Spleen (tissue), 13 donors: Measurements from ENCODE around the gene SPANXN4. TPM values are rescaled to one million over a fixed set of nuclear protein-coding genes. Genes with fewer than 3 reads are reported as not detected.

Source experiments
- DNase-seq: peaks from one replicate; pipeline ENCODE4 v3.0.0-alpha.2; 2020
- H3K27ac ChIP-seq, 8 donors: fragments of 200-600 bp; sonication (generic) in 7 of 8; 1 replicate in 4 of 8; 2 replicates in 4 of 8; pipeline versions ENCODE4 v1.5.0 to v1.8.0; 2016 to 2021; ENCODE audit warnings: inconsistent platforms in 4 of 8, mild to moderate bottlenecking in 4 of 8, moderate library complexity in 1 of 8
- H3K27me3 ChIP-seq, 7 donors: fragments of 200-600 bp; sonication (generic) in 6 of 7; replicated peaks in 1 of 7; 1 replicate in 4 of 7; 2 replicates in 3 of 7; pipeline versions ENCODE4 v1.5.0 to v1.8.0; 2016 to 2021; ENCODE audit warnings: inconsistent platforms in 3 of 7, mild to moderate bottlenecking in 1 of 7
- H3K36me3 ChIP-seq, 6 donors: fragments of 200-600 bp; sonication (generic) in 5 of 6; 1 replicate in 4 of 6; 2 replicates in 2 of 6; pipeline versions ENCODE4 v1.5.0 to v1.8.0; 2016 to 2021; ENCODE audit warnings: inconsistent platforms in 2 of 6
- H3K4me1 ChIP-seq, 6 donors: fragments of 200-600 bp; sonication (generic) in 5 of 6; 1 replicate in 3 of 6; 2 replicates in 3 of 6; pipeline versions ENCODE4 v1.5.0 to v1.8.0; 2016 to 2021; ENCODE audit warnings: inconsistent platforms in 3 of 6
- H3K4me3 ChIP-seq, 8 donors: fragments of 200-600 bp; sonication (generic) in 7 of 8; 1 replicate in 4 of 8; 2 replicates in 4 of 8; pipeline versions ENCODE4 v1.5.0 to v1.8.0; 2016 to 2021; ENCODE audit warnings: inconsistent platforms in 4 of 8, mild to moderate bottlenecking in 4 of 8, moderate library complexity in 2 of 8
- H3K9me3 ChIP-seq, 8 donors: fragments of 200-600 bp; sonication (generic) in 7 of 8; 1 replicate in 4 of 8; 2 replicates in 4 of 8; pipeline versions ENCODE4 v1.5.0 to v1.8.0; 2016 to 2021; ENCODE audit warnings: inconsistent platforms in 4 of 8
- POLR2A ChIP-seq, 3 donors: fragments of 450-650 bp; IDR thresholded peaks; one replicate each; pipeline ENCODE4 v1.5.1; 2017; ENCODE audit warnings: antibody characterized with exemption in 3 of 3, mild to moderate bottlenecking in 1 of 3
- POLR2AphosphoS5 ChIP-seq, 3 donors: sonication (generic); formaldehyde crosslinking; IDR thresholded peaks; one replicate each; pipeline ENCODE4 v1.5.1; 2017; ENCODE audit warnings: antibody characterized with exemption in 3 of 3
- WGBS, 5 donors: extraction: QIAGEN DNeasy Blood & Tissue Kit in 3 of 5; methylation state at CpG; one replicate each; pipeline versions ENCODE4 v1.1.5 to v1.1.7; 2013 to 2018; 5-methylcytosine and 5-hydroxymethylcytosine counted together
- intact Hi-C: fragments of 100-400 bp; cut with DNase I; formaldehyde crosslinking; loops from one replicate; pipeline ENCODE4 v1.15.0; 2023; ENCODE audit warnings: low total_unique reads
- long read RNA-seq, 2 donors: transcript quantifications; one replicate each; lab custom pipeline, GENCODE V29; 2026
- polyA plus RNA-seq, 3 donors: library from polyadenylated mRNA; stranded (reverse); fragments of 200-250 nt; gene quantifications; one replicate each; pipeline ENCODE4 v1.2.1, GENCODE V29; 2013
- total RNA-seq, 7 donors: library from RNA; depleted of rRNA in 3 of 7; stranded (reverse); fragments of >200 nt in 3 of 7; fragmentation: NEBNext Ultra II Directional in 4 of 7; extraction: Animal tissue kit (Norgen Biotek cat#: 25700) in 4 of 7; gene quantifications; one replicate each; pipeline versions ENCODE4 v1.1.0 to v1.2.1, GENCODE V29; 2016 to 2021
- TF ChIP-seq, protein P1 (sequence below), 11 experiments: fragments of 200-600 bp in 7 of 11; fragments of 450-650 bp in 4 of 11; sonication (generic) in 4 of 11; IDR thresholded peaks in 8 of 11; conservative IDR thresholded peaks in 3 of 11; 1 replicate in 7 of 11; 2 replicates in 4 of 11; pipeline versions ENCODE4 v1.4.0 to v1.8.0; 2016 to 2021; ENCODE audit warnings: antibody characterized with exemption in 11 of 11, inconsistent platforms in 4 of 11, mild to moderate bottlenecking in 1 of 11
- donor health status: healthy with polysubstance abuse.
- donor health status: DM: no; HTN: no; CAD: no; lungs with moderate emphysema.
- donor health status: DM: no; HTN: no; CAD: no.
- donor health status: Bipolar disorder and iron deficiency.
- donor health status: healthy.
- donor health status: DM: no; HTN: no; CAD: no.
- donor health status: DM: yes; HTN: yes; CAD: no.

The SPANXN4 gene, protein sequence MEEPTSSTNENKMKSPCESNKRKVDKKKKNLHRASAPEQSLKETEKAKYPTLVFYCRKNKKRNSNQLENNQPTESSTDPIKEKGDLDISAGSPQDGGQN
- total RNA-seq: not detected
- polyA plus RNA-seq: not detected
- long read RNA-seq, donor 1: 0 reads
- long read RNA-seq, donor 2: 0 reads

DNA sequence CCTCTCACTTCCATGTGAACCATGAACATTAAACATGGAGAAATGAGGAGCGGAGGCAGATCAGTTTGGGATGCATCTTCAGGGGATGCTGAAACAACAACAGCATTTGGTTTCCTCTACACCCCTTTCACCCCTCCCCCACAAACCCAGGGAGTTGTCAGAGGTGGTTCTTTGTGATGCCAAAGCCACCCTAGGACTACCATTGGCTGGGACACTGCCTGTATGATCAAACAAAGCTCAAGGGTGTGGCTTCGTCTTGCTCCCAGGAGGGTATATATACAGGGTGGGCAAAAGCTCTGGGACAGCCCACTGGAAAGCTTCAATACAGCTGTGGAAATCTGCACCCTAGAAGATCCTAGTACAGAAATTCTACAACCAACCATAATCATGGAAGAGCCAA lies at the start of gene SPANXN4:
TSS of gene SPANXN4 (plus strand) at position 301 of the 400 bp plus-strand sequence. CDS start at position 388, 87 bp downstream.
- WGBS, 5 donors: 63 to 94% (median 73%) methylated on average over 2 of the region's 2 CpGs
- intact Hi-C loops: no loop called here
- no peak for DNase-seq
- H3K36me3 ChIP-seq: no peaks in the 10 kb centered on the region
- H3K4me3 ChIP-seq: no peak within 1 kb of the TSS
- H3K4me1 ChIP-seq: no peaks in the 10 kb centered on the region
- no peaks in the 10 kb centered on the region for H3K27me3 ChIP-seq
- H3K9me3 ChIP-seq: no peaks in the 10 kb centered on the region
- TF ChIP-seq POLR2A (IDR thresholded peaks at IDR 0.05) (no peak), POLR2AphosphoS5 (IDR thresholded peaks at IDR 0.05) (no peak)
- no peak within 1 kb of the TSS for H3K27ac ChIP-seq

DNA sequence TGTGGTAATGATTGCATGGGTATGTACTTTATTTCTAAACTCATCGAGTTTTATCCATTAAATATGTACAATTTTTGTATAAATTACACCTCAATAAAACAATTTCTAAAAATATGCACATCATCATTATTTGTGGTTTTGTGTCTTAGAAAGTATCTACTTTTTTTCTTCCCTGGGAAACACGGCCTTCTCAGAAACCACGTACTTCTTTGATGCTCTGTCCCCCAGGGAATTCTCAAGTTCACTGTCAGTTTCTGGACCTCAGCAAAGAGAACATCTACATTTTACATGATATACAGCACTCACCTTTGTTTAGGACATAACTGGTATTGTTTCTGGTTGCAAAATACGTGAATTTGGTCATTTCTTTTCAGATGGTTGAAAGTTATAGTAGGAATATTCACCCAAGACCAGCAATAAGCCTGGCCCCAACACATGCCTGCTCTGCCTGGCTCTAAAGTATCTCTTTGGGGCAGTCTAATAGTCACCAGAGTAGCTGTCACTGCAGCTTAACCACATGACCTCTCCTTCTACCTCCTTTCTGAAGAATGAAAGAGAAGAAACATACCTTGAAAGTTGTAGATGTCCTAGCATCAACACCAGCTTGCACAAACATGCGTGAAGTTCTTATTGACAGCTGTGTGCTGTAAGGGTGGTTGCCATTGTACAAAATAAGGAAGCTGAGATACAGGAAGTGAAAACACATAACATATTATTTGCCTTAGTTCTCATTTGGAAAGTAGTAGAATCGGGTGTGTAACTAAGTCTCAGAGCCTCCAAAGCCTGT lies 48.4 kb upstream of the SPANXN4 start:
- no peaks in the 10 kb centered on the region for H3K27me3 ChIP-seq
- no peaks in the 10 kb centered on the region for H3K4me1 ChIP-seq
- H3K27ac ChIP-seq: peak overlapping the region in 4 of 8 donors; percentile 41 to 68 (median 52)
- no peak for TF ChIP-seq POLR2A (IDR thresholded peaks at IDR 0.05)
- no peak for TF ChIP-seq POLR2AphosphoS5 (IDR thresholded peaks at IDR 0.05)
- TF ChIP-seq, protein P1, sequence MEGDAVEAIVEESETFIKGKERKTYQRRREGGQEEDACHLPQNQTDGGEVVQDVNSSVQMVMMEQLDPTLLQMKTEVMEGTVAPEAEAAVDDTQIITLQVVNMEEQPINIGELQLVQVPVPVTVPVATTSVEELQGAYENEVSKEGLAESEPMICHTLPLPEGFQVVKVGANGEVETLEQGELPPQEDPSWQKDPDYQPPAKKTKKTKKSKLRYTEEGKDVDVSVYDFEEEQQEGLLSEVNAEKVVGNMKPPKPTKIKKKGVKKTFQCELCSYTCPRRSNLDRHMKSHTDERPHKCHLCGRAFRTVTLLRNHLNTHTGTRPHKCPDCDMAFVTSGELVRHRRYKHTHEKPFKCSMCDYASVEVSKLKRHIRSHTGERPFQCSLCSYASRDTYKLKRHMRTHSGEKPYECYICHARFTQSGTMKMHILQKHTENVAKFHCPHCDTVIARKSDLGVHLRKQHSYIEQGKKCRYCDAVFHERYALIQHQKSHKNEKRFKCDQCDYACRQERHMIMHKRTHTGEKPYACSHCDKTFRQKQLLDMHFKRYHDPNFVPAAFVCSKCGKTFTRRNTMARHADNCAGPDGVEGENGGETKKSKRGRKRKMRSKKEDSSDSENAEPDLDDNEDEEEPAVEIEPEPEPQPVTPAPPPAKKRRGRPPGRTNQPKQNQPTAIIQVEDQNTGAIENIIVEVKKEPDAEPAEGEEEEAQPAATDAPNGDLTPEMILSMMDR (IDR thresholded peaks at IDR 0.05 in 8 of 11, conservative IDR thresholded peaks at IDR 0.05 in 3 of 11): no peak
- peaks cover 0 to 7% (median 0%) of the 10 kb centered on the region in 8 donors for H3K9me3 ChIP-seq
- H3K36me3 ChIP-seq: no peaks in the 10 kb centered on the region
- WGBS, 5 donors: 54 to 60% (median 56%) methylated on average over 6 of the region's 6 CpGs
- intact Hi-C loops: no loop called here
- no peak for DNase-seq
- H3K4me3 ChIP-seq: no peak overlapping the region

DNA sequence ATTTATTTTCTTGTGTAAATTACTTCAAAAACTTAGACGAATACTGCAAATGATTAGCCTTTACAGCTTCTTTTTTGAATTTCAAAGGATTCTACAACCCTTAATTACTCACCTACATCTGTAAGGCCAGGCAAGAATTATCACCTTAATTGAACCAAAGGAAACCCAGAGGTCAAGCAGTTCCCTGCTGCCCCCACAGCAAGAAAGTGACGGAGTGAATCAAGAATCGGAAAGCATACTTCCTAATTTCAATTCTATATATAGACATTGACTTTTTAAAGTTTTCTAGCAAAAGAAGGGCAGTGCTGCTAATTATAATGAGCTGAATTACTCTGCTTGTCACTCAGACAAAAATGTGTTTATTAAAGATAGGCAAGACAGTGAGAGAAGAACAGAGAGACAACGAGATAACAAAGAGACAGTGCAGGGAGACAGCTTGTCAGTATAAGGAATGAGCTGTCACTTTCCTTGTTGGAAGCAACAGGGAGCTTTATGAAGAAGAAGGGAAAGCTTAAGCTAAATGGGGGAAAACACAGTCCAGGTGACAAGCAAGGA lies 47.5 kb upstream of the SPANXN4 start:
- no peaks in the 10 kb centered on the region for H3K27me3 ChIP-seq
- peak overlapping the region in 4 of 8 donors; percentile 20 to 56 (median 44) for H3K27ac ChIP-seq
- intact Hi-C loops: no loop called here
- no peaks in the 10 kb centered on the region for H3K4me1 ChIP-seq
- peaks cover 0 to 7% (median 0%) of the 10 kb centered on the region in 8 donors for H3K9me3 ChIP-seq
- TF ChIP-seq POLR2A (IDR thresholded peaks at IDR 0.05): no peak
- TF ChIP-seq, protein P1 (IDR thresholded peaks at IDR 0.05 in 8 of 11, conservative IDR thresholded peaks at IDR 0.05 in 3 of 11): no peak
- TF ChIP-seq POLR2AphosphoS5 (IDR thresholded peaks at IDR 0.05): no peak
- no peak overlapping the region for H3K4me3 ChIP-seq
- 12 to 29% (median 20%) methylated on average over 4 of the region's 4 CpGs for WGBS, 5 donors
- DNase-seq: no peak
- H3K36me3 ChIP-seq: no peaks in the 10 kb centered on the region

DNA sequence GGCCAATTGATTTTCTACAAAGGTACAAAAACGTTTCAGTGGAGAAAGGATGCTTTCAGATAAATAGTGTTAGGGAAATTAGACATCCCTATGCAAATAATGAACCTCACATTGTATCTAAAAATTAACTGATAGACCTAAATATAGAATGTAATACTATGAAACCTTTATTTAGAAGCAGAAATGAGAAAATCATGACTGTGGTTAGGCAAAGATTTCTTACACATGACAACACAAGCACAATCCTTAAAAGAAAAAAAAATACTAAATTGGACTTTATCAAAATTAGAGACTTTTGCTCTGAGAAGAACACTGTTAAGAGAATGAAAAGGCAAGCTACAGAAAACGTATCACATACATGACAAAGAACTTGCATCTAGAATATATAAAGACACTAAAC lies 43.0 kb upstream of the SPANXN4 start:
- no peaks in the 10 kb centered on the region for H3K4me1 ChIP-seq
- H3K27me3 ChIP-seq: no peaks in the 10 kb centered on the region
- no peaks in the 10 kb centered on the region for H3K36me3 ChIP-seq
- TF ChIP-seq POLR2AphosphoS5 (IDR thresholded peaks at IDR 0.05) (no peak), POLR2A (IDR thresholded peaks at IDR 0.05) (no peak)
- TF ChIP-seq, protein P1 (IDR thresholded peaks at IDR 0.05 in 8 of 11, conservative IDR thresholded peaks at IDR 0.05 in 3 of 11): no peak
- peaks cover 0 to 2% (median 0%) of the 10 kb centered on the region in 8 donors for H3K9me3 ChIP-seq
- 32 to 53% (median 50%) methylated on average over 2 of the region's 2 CpGs for WGBS, 5 donors
- H3K4me3 ChIP-seq: no peak overlapping the region
- intact Hi-C loops: no loop called here
- no peak overlapping the region for H3K27ac ChIP-seq
- DNase-seq: no peak
